GM19023 (cell line): ENCODE results near the gene VTN.

ENCODE experiments used
- ATAC-seq: cut with Tn5 transposase; IDR thresholded peaks from one replicate; pipeline ENCODE4 v1.9.1; 2021; ENCODE audit warnings: mild to moderate bottlenecking, moderate library complexity; ENCODE audit not compliant: unreplicated experiment

Gene VTN, protein sequence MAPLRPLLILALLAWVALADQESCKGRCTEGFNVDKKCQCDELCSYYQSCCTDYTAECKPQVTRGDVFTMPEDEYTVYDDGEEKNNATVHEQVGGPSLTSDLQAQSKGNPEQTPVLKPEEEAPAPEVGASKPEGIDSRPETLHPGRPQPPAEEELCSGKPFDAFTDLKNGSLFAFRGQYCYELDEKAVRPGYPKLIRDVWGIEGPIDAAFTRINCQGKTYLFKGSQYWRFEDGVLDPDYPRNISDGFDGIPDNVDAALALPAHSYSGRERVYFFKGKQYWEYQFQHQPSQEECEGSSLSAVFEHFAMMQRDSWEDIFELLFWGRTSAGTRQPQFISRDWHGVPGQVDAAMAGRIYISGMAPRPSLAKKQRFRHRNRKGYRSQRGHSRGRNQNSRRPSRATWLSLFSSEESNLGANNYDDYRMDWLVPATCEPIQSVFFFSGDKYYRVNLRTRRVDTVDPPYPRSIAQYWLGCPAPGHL

DNA sequence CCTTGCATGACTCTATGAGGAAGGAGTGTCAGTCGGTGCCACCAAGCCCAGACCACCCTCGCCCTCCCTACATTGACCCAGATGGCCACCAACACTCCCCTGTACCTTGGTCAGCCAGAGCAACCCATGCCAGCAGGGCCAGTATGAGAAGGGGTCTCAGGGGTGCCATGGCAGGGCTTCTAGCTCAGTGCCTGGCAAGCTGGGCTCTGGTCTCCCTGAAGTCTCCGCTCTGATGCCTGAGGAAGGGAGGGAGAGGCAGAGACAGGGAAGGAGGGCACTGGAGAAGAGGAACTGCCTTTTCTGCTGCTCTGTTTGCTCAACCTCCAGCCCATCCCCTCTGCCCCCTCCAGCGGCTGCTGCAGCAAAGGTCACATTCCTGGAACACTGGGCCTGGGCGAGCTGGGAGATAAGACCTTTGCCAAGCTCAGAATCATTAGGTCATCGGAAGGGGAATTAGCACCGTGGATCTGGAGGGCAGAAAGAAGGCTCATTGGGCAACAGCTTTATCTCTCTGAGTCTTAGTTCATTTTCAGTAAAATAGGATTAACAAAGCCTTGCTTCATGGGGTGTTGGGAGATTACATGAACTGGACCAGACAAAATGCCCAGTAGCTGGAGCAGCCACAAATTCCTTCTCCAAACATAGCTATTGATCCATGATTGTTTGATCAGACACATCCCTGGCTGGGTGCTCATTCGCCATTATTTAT is at the start of gene VTN:
TSS of gene VTN (minus strand) at position 273 of the 709 bp plus-strand sequence. CDS start at position 169, 104 bp downstream.
- no peak for ATAC-seq

DNA sequence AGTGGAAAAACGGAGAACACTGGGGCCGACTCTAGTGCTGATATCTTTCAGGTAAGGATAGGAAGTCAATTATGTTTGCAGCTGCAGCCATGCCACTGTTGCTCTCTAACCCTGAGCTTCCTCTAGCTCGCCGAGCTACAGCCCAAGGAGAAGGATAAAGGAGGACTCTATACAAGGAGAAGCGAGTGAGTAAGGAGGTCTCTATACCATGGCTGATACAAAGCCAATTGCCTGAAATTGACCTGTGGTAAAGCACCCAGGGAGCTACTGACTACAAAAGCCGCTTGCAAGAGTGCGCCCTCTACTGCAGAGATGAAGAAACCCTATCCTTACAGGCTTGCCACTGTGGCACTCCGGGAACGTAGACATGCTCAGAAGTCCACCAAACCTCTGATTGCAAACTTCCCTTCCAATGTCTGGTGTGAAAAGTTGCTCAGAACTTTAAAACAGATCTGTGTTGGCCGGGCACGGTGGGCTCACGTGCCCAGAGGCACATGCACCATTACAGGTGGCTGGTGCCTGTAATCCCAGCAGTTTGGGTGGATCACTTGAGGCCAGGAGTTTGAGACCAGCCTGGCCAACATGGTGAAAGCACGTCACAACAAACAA is 46.7 kb upstream of the VTN start:
- ATAC-seq: no peak

DNA sequence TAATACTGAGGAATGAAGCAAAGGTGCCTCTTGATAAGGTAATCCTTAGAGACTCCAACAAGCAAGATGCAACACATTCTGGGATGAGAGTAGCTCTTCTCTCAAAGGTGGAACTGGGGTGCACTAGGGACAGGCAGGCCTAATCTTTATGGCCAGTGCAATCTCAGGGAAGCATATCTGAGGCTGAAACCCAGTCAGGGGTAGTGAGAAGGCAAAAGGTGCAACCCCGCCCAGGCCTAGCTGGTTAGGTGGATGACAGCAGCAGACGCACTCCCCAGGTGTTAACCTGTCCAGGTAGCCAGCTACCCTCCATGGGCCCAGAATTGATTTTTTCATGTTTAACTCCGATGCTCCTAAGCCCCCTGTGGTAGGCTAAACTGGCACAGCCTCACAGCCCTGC is 45.8 kb upstream of the VTN start:
- no peak for ATAC-seq

DNA sequence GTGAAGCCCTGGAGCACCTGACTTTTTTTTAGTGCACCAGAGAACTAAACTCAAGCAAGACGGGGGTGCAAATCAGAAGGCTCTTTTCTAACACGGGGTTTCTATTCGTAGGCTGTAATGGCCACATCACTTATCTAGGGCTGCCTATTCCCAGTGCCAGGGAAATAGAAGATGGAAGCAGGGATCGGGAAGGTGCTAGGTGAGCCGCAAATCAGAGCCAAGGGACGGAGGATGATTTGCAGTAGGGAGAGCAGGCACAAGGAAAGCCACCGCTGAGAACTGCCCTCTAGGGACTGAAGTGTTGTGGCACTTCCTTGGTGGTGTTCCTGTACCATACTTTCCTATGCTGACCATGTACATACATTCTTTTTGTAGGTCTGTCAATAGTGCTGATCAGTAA is 43.7 kb upstream of the VTN start:
- ATAC-seq: no peak

DNA sequence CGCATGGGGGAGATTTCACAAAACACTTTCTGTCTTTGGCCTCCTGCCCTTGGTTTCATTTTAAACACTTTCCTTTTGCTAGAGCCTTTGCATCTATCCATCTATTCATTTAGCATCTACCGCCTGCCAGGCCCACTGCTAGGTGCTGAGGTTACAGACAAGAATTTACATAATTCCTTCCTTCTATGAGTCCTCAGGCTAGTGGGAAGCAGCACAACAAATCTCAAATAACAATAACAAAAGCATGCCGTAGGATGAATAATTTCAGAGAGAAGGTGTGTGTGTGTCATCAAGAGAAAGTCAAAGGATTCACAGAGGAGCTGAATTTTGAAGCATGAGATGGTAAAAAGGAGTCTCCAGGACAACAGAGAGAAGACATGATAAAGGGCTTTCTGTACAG is 42.0 kb upstream of the VTN start:
- no peak for ATAC-seq

DNA sequence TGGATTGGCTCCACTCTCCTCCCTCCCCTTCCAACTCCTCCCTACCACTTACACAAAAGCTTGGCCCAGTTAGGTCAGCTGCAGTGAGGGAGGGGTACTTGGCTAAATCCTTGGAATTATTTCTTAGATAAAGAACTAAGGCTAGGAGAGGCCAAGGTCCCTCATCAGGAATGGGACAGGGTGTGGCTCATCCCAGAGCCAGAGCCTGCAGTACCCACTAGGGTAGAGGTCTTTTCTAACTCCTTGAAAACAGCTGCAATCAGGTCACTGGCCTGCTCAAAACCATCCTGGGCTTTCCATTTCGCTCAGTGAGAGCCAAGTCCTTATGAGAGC is 37.8 kb upstream of the VTN start:
- ATAC-seq: no peak

DNA sequence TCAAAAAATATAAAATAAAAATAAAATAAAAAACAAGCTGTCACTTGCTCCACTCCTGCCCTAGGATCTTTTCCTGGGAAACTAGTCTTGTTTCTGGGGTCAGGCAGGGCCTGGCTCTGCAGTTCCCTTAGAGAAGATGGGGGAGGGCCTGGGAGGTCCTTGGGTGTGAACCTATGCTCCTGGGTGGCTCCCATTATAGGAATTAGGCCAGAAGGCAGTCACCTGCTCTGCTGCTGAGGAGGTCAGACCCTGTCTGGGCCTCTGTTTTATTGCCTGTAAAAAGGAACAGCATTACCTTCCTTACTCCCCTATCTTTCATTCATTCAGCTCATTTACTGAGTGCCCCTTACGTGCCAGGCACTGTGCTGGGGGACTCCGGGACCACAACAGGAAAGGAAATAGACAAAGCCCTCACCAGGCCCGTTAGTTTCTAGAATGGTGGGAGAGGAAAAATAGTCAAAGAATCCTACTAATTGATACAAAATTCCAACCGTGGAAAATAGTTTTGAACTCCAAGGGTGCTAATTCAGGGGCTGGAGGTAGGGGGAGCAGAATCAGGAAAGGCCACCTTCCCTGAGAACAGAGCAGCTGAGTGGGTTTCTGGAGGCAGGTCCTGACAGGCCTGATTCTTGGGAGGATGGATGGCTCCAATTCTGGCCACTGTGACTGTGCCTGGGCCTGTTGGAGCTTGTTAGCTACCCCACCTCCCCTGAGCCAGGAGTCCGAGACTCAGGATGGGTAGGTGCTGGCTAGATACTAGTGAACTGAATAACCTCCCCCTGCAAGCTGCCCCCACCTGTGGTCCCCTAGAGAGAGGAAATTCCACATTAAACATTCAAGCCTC is 37.2 kb upstream of the VTN start:
- no peak for ATAC-seq

DNA sequence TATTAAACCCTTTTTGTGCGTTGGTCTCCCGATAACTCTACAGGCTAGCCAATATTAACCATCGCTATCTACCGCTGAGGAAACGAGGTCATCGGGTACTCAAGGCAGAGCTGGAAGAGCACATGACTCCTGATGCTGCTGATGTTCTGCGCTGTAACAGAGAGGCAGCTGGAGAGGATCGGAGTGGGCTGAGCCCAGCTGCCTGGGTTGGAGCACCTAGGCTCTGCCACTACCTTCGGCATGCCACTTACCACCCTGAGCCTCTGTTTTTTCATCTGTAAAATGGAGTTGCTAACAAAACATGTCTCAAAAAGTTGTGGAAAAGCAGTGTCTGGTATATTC is 36.3 kb upstream of the VTN start:
- no peak for ATAC-seq

DNA sequence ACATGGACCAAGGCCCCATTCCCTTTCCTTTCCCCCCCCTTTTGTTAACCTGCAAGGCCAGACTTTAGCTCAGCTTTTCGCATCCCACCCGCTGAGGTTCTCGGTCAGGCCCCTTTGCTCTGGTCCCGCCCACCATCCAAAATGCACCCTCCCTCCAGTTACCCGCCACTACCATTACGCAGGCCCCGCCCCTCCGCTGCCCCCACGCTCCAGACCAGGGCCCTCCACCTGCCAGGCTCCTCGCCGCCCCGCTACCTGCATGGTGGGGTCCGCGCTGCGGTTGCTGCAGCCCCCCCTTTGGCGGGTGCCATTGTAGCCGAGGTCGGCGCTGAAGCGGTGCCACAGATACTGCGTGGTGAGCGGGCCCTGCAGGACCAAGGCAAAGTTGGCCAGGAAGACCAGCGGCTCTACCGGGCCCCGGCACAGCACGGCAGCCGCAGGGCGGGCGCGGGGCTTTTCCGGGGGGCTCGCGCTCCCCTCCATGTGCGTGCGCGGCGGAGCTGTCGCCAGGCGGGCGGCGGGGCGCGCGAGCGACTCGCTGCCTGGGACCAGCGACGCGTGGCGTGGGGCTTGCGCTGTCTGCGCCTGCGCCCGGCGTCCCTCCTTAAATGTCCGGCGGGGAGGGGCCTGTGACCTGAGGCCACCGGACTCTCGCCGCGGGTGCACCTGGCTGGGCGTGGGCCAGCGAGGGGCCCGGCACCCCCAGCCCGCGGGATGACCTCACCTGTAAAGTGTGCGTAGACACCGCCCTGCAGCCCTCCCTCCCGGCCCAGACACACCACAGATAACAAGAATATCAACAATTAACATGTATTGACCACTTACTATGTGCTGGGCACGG is 35.7 kb upstream of the VTN start, which contains the start of gene SLC46A1:
TSS of gene SLC46A1 (minus strand) at position 581 of the 841 bp plus-strand sequence. CDS start at position 483, 98 bp downstream.
- ATAC-seq: peak; percentile 76

DNA sequence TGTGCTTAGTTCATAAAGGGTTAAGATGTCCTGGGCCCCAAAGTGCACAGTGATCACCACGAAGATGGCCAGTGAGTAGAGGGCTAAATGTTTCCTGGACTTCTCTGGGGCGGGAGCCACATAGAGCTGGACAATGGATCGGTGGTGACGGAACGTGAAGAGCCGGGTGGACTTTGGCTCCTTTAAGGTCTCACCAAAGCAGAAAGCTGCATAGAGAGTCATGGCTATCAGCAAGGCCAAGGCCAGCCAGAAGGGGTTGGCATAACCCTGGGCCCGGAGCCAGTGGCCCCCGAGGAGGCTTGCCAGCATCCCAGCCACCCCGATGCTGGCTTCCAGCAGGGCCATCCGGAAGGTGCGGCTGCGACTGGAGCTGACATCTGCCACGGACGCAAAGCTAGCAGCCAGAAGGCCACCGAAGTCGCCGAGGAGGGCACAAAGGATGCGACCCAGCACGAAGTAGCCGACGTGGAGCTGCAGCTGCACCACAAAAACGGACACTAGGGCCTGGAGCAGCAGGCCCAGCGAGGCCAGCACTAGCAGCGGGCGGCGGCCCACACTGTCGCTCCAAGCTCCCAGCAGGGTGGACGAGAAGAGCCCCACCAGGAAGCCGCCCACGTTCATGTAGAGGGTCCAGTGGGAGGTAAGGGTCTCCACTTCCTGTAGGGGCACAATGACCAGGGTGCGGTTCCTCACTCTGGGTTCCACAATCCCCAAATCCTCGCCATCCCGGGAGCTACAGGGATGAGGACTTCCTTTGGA is 34.9 kb upstream of the VTN start:
- ATAC-seq: no peak

DNA sequence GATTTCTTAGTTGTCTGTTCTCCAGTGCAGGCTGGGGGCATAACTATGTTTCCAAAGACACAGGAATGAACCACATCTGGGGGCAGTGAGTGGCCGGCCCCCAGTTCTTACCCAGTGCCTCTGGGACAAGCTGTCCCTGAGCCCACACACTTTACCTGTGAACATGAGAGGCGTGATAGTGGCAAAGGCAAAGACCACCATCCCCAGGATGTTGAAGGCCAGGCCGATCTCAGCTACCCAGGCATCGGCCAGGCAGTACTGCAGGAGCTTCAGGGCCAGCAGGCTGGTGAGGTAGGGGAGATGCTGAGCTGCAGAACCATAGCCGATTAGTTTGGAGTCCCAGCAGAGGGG is 34.3 kb upstream of the VTN start:
- ATAC-seq: no peak

DNA sequence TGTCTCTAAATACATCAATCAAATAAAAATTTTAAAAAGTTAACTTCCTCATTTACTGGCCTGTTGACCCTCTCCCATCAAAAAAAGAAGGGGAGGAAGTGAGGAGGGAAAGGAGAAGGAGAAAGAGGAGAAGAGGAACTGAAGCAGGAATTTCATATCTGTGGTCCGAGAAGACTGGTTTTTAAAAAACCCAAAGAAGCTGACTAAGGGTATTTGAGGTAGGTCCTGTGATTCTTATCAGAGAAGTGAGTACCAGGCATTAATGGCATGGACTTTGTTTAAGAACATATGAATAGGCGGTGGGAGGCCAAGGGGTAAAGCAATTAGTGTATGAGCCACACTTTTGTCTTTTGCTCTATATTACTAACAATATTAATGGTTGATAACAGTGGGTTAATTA is 33.9 kb upstream of the VTN start:
- no peak for ATAC-seq

DNA sequence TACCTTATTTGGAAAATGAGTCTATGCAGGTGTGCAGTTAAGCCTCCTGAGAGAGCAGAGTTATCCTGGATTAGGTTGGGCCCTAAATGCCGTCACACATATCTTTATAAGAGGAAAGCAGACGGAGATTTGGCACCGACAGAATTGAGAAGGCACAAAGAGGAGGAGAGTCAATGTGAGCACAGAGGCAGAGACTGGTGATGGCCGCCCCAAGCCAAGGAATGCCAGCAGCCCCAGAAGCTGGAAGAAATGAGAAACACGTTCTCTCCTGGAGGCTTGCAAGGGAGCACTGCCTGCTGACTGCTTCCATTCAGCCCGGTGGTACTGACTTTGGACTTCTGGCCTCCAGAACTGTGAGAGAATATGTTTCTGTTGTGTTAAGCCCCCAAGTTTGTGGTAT is 32.7 kb upstream of the VTN start:
- no peak for ATAC-seq

DNA sequence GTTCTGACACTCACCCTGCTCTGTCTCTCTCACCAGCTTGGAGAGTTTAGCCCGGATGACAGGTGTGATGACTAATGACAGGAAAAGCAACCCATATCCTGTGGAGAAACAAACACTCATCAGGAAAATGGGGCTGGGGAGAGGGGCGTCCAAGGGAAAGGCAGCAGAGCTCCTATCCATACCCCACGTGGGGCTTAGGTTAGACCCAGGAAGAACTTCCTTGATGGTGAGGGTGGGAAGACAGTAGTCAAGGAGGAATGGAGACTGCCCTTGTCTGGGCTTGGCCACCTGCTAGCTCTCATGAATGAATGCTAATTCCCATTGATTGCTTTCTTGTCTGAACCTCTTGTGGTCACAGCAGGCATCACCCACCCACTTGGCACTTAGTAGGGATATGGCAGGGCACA is 32.1 kb upstream of the VTN start:
- no peak for ATAC-seq

DNA sequence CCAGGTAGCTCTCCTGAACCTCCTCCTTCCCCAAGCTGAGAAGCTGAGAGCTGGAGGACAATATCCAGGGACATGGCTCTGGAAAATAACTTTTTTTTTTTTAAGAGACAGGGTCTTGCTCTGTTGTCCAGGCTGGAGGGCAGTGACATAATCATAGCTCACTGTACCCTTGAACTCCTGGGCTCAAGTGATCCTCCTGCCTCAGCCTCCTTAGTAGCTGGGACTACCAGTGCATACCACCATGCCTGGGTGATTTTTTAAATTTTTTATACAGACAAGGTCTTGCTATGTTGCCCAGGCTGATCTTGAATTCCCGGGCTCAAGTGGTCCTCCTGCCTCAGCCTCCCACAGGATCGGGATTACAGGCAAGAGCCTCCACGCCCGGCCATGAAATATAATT is 29.7 kb upstream of the VTN start:
- no peak for ATAC-seq

DNA sequence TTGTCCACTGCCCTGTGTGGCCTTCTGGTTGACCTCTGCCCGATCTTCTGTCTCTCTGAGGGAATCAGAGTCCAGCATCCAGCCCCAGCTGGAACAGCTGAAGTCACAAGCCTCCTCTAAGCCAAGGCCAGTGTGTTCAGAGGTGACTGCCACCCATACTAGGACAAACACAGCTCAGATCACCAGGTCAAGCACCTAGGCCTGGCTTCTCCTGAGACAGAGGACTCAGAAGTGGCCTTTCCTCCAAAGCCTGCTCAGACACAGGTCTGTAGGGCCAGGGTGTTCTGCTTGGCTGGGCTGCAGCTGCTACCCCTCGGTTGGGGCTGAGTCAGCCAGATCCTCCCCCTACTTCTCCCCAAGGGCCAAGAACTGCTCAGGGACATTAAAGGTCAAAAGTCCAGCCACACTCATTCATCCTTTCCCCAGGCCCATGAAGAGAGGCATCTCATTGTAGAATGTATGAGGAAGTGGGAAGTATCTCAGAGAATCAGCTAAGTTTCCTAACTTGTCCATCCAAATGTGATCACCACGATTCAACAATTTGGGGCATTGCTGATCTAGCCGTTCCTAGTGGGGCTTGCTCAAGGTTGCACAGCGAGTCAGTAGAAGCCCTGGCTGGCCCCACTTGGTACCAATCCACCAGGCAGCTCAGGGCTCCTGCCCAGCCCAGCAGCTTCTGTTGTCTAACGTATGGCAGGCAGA is 28.3 kb upstream of the VTN start:
- ATAC-seq: no peak

DNA sequence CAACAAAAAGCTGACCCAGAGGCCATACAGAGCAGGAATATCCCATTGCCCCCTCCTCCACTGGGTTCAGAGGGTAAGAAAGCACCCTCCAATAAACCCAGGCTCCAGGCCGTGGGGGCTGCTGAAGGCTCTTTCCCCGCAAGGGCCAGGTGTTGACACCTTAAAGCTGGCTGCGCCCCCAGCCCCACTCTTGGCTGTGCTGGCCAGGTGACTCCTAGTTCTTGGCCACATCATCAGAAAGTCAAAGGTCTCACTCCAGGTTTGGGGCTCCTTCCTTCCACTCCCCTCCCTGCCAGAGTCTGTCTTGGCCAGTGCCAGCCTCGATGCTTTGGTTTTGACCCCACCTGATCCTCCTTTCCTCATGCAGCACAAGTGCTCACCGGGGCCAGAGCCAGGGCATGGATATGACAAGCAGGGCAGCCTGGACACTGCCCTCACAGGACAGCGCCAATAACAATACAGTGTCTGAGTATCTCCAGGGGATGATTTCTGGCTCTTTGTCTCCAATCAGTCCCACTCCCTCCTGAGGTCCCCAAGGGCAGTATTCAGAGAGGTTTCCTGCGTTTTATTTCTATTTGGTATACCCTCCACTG is 27.7 kb upstream of the VTN start:
- ATAC-seq: no peak

DNA sequence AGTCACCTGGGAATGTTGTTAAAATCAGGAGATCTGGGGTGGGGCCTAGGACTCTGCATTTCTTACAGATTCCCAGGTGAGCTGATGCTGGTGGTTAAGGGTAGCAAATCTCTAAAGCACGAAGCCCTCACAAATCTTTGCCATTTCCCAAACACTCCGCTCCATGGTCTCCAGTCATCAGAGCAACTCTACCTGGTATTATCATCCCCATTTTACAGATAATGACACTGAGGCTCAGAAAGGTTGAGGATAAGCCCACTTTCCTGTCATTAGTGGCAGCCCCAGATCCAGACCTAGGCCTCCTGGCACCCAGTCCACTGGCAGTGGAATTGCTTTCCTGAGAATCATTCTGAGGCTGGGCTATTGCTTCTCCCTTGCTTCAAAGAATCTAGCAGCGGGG is 27.2 kb upstream of the VTN start:
- no peak for ATAC-seq
